BE2C (cell line): ENCODE results near the gene PARD3B.

Experiments used
- DNase-seq: peaks from one replicate; pipeline ENCODE4 v3.0.0-alpha.2; 2020
- H3K27me3 ChIP-seq: fragments of 250-450 bp; sonication (Bioruptor Pico); 2 replicates; pipeline ENCODE4 v1.5.1; 2020; ENCODE audit warnings: mild to moderate bottlenecking
- H3K36me3 ChIP-seq: fragments of 250-450 bp; sonication (Bioruptor Pico); 2 replicates; pipeline ENCODE4 v1.5.1; 2020; ENCODE audit warnings: mild to moderate bottlenecking
- H3K4me1 ChIP-seq: fragments of 250-450 bp; sonication (Bioruptor Pico); 2 replicates; pipeline ENCODE4 v1.5.1; 2020
- H3K4me3 ChIP-seq: 2 replicates; pipeline ENCODE4 v1.5.1; 2011; ENCODE audit warnings: low read depth, low read length
- H3K9me3 ChIP-seq: fragments of 250-450 bp; sonication (Bioruptor Pico); 2 replicates; pipeline ENCODE4 v1.5.1; 2020
- TF ChIP-seq, protein P1 (sequence below): IDR thresholded peaks from 2 replicates; pipeline ENCODE4 v1.5.1; 2012; ENCODE audit warnings: mild to moderate bottlenecking, low read depth, low read length

The PARD3B gene

DNA sequence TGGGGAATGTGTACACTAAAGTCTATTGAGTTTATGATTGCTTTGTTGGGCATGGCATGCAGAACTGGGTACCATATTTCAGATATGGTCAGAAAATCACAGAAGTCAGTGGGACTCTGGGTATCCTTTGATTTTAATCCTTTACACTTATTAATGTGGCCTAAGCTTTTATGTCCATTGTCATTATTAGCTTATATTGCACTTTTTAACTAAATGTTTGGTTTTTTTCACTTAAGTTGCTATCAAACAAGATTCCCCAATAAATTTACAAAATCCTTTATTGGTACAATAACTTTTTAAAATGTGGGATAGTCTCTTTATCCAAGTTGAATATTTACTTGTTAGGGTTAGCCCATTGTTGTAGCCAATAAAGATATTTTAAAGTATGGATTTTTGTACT, 902.9 kb downstream of the PARD3B start:
- TF ChIP-seq, protein P1, sequence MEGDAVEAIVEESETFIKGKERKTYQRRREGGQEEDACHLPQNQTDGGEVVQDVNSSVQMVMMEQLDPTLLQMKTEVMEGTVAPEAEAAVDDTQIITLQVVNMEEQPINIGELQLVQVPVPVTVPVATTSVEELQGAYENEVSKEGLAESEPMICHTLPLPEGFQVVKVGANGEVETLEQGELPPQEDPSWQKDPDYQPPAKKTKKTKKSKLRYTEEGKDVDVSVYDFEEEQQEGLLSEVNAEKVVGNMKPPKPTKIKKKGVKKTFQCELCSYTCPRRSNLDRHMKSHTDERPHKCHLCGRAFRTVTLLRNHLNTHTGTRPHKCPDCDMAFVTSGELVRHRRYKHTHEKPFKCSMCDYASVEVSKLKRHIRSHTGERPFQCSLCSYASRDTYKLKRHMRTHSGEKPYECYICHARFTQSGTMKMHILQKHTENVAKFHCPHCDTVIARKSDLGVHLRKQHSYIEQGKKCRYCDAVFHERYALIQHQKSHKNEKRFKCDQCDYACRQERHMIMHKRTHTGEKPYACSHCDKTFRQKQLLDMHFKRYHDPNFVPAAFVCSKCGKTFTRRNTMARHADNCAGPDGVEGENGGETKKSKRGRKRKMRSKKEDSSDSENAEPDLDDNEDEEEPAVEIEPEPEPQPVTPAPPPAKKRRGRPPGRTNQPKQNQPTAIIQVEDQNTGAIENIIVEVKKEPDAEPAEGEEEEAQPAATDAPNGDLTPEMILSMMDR: no peak
- no peaks in the 10 kb centered on the region for H3K27me3 ChIP-seq
- H3K36me3 ChIP-seq: no peaks in the 10 kb centered on the region
- DNase-seq: no peak
- H3K4me3 ChIP-seq: no peak overlapping the region
- no peaks in the 10 kb centered on the region for H3K9me3 ChIP-seq
- peaks cover 10% of the 10 kb centered on the region for H3K4me1 ChIP-seq

DNA sequence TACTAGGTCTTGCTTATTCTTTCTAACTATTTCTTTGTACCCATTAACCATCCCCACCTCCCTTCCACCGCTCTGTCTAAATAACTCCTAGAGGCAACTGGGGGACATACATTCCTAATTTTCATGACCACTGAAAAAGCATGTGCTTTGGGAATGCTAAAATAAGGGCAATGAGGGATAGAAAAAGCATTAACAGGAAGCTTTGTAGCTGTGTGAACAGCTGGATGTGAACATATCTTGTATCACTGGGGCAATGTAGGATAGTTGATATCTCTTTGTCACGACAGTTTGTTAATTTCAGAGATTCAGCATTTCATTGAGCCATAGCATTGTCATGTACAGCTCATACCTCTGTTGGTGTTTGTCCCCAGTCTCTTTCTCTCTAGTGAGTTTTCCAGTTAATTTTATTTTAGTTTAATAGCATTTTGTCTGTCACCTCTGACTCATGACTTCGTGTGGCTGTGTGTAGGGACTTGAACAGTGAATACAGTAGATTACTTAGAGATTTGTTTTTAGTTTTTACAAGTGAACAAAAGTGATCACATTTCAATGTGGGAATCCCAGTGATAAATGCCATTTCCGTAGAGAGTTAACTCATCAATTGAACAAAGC, 906.7 kb downstream of the PARD3B start:
- TF ChIP-seq, protein P1: no peak
- peaks cover 11% of the 10 kb centered on the region for H3K4me1 ChIP-seq
- DNase-seq: no peak
- no peaks in the 10 kb centered on the region for H3K36me3 ChIP-seq
- H3K4me3 ChIP-seq: no peak overlapping the region
- H3K9me3 ChIP-seq: no peaks in the 10 kb centered on the region
- H3K27me3 ChIP-seq: no peaks in the 10 kb centered on the region

DNA sequence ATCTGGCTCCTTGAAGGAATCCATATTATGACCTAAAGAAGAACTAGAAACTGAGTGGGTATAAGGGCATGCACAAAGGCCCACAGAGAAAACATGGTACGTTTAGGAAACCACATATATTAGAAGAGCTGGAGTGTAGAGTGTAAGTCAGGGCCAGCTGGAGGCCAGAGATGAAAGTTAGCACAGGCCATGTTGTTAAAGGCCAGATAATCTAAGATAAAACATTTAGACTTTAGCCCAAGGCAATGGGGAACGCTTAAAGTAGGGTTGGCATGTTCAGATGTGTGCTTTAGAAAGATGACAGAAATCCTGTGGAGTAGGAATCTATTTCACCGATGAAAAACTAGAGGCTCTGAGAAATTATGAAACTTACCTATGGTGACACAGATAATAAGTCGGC, 907.9 kb downstream of the PARD3B start:
- H3K9me3 ChIP-seq: no peaks in the 10 kb centered on the region
- no peaks in the 10 kb centered on the region for H3K27me3 ChIP-seq
- TF ChIP-seq, protein P1: no peak
- DNase-seq: no peak
- peaks cover 11% of the 10 kb centered on the region for H3K4me1 ChIP-seq
- no peak overlapping the region for H3K4me3 ChIP-seq
- no peaks in the 10 kb centered on the region for H3K36me3 ChIP-seq

DNA sequence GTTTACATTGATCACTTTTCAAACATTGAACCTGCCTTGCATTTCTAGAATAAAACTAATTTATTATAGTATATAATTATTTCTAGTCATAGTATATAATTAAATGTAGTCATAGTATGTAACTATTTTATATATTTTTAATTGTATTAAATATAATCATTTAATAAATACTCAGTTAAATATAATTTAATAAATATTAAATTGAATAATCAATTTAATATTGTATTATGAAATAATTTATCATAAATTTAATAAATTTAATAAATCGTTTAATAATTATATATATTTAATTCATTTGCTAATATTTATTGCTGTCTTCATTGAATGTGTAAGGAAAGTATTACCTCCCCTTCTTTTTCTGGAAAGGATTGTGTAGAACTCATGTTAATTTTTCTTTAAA, 911.4 kb downstream of the PARD3B start:
- Histone ChIP-seq H3K36me3 (no peaks in the 10 kb centered on the region), H3K4me3 (no peak overlapping the region), H3K9me3 (no peaks in the 10 kb centered on the region), H3K27me3 (no peaks in the 10 kb centered on the region), H3K4me1 (peaks cover 11% of the 10 kb centered on the region)
- TF ChIP-seq, protein P1: no peak
- no peak for DNase-seq

DNA sequence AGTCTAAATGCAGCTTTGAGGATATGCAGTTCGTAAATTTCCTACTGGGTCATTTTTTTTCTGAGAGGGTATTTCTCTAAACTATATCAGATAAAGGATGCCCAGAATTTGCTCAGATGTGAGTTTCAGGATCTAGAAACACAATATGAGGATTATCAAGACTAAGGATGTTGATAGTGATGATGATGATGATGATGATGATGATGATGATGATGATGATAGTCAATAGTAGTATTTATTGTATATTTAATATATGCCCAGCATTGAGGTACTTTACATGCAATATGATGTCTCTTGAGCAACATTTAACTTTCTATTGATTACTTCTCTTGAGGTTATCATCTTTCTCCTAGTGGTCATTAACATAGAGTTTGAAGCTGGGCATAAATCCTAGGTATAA, 914.9 kb downstream of the PARD3B start:
- Histone ChIP-seq H3K4me1 (no peaks in the 10 kb centered on the region), H3K9me3 (no peaks in the 10 kb centered on the region), H3K36me3 (no peaks in the 10 kb centered on the region), H3K4me3 (no peak overlapping the region), H3K27me3 (no peaks in the 10 kb centered on the region)
- DNase-seq: no peak
- TF ChIP-seq, protein P1: no peak

DNA sequence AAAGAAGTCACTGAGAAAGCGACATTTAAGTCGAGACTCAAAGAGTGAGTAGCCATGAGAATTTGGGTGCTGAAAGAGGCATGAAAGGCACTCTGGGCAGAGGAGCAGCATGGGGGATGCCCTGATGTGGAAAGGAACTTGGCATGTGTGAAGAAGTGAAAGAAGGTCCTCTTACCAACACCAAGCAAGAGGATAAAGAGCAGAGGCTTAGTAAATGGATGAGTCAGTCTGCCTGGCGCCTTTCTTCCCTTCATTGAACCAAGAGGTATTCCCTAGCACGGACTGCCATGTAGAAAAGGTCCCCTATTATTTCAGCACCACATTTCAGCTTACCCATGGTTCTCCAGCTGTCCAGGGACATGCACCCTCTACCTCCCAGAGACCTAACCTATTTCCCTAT, 915.9 kb downstream of the PARD3B start:
- Histone ChIP-seq H3K36me3 (no peaks in the 10 kb centered on the region), H3K27me3 (no peaks in the 10 kb centered on the region), H3K9me3 (no peaks in the 10 kb centered on the region), H3K4me3 (no peak overlapping the region), H3K4me1 (no peaks in the 10 kb centered on the region)
- DNase-seq: no peak
- TF ChIP-seq, protein P1: no peak
